Gastrocnemius medialis (tissue), 4 donors: ENCODE data around the gene ZNF467. TPM values are rescaled to one million over a fixed set of nuclear protein-coding genes. Genes with fewer than 3 reads are reported as not detected.

Experiments
- ATAC-seq, 2 donors: fragments of 150-250 bp; one replicate each; pipeline ENCODE4 v1.9.1; 2016
- DNase-seq, 2 donors: peaks; one replicate each; pipeline ENCODE4 v3.0.0-alpha.2; 2019
- H3K27ac ChIP-seq, 4 donors: fragments of 200-600 bp; sonication (generic); 1 replicate in 1 of 4; 2 replicates in 3 of 4; pipeline ENCODE4 v1.5.1; 2016 to 2018; ENCODE audit warnings: mild to moderate bottlenecking in 2 of 4, moderate library complexity in 1 of 4
- H3K27me3 ChIP-seq, 3 donors: fragments of 200-600 bp; sonication (generic) in 2 of 3; 1 replicate in 1 of 3; 2 replicates in 2 of 3; pipeline versions ENCODE4 v1.5.1 to v1.6.0; 2016 to 2019; ENCODE audit warnings: mild to moderate bottlenecking in 1 of 3, moderate library complexity in 1 of 3
- H3K36me3 ChIP-seq, 2 donors: fragments of 200-600 bp; sonication (generic) in 1 of 2; one replicate each; pipeline ENCODE4 v1.5.1; 2017 to 2018
- H3K4me1 ChIP-seq, 2 donors: fragments of 200-600 bp; sonication (generic) in 1 of 2; one replicate each; pipeline ENCODE4 v1.5.1; 2016 to 2017; ENCODE audit warnings: mild to moderate bottlenecking in 2 of 2
- H3K4me3 ChIP-seq, 4 donors: fragments of 200-600 bp; sonication (generic) in 3 of 4; 1 replicate in 1 of 4; 2 replicates in 3 of 4; pipeline ENCODE4 v1.5.1; 2016 to 2019; ENCODE audit warnings: mild to moderate bottlenecking in 2 of 4
- H3K9me3 ChIP-seq, 3 donors: fragments of 200-600 bp; sonication (generic) in 2 of 3; 1 replicate in 1 of 3; 2 replicates in 2 of 3; pipeline ENCODE4 v1.5.1; 2016 to 2019
- POLR2A ChIP-seq, 2 donors: fragments of 450-650 bp; IDR thresholded peaks; one replicate each; pipeline ENCODE4 v1.6.1; 2017; ENCODE audit warnings: antibody characterized with exemption in 2 of 2, mild to moderate bottlenecking in 2 of 2, moderate library complexity in 2 of 2
- in situ Hi-C, 4 donors: fragments of 200-750 bp; cut with MboI; loops; one replicate each; pipeline versions ENCODE4 v1.15.0 to v1.8.0; 2017; ENCODE audit warnings: low sequenced_read_pairs in 4 of 4
- intact Hi-C: fragments of 100-400 bp; cut with DNase I; formaldehyde crosslinking; loops from one replicate; pipeline ENCODE4 v1.15.1; 2023; ENCODE audit warnings: low total_unique reads
- total RNA-seq, 4 donors: library from RNA; depleted of rRNA; stranded (reverse); fragments of >200 nt; gene quantifications; one replicate each; pipeline versions ENCODE4 v1.1.0 to v1.2.3, GENCODE V29; 2016
- TF ChIP-seq, protein P1 (sequence below), 5 experiments: fragments of 450-650 bp in 3 of 5; fragments of 200-600 bp in 2 of 5; sonication (generic) in 2 of 5; IDR thresholded peaks in 4 of 5; conservative IDR thresholded peaks in 1 of 5; 1 replicate in 4 of 5; 2 replicates in 1 of 5; pipeline ENCODE4 v1.5.1; 2016 to 2019; ENCODE audit warnings: antibody characterized with exemption in 5 of 5, mild to moderate bottlenecking in 3 of 5, moderate library complexity in 3 of 5

The ZNF467 gene
- total RNA-seq, 4 donors from 2014 or later = 0.15 to 1.8 (median 0.95) TPM

DNA sequence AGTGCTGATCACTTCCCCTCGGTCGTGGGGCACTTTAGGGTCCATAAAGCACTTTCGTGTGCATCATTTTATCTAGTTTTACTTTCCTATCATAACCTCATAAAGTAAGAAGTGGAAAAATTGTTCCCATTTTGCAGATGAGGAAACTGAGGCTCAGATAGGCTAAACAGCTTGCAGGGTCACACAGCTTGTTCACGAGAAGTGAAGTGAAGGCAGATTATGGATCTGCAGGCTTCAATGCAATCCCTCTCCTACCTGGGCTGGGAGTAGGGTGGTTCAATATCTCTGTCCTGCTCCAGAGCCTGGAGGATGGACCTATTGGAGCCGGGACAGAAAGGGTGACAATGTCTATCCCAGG, 10.8 kb upstream of the ZNF467 start:
- intact Hi-C loops = no loop called here
- H3K27me3 ChIP-seq = peaks cover under 1 to 11% (median 5%) of the 10 kb centered on the region in 3 donors
- H3K27ac ChIP-seq = no peak overlapping the region
- TF ChIP-seq, protein P1, sequence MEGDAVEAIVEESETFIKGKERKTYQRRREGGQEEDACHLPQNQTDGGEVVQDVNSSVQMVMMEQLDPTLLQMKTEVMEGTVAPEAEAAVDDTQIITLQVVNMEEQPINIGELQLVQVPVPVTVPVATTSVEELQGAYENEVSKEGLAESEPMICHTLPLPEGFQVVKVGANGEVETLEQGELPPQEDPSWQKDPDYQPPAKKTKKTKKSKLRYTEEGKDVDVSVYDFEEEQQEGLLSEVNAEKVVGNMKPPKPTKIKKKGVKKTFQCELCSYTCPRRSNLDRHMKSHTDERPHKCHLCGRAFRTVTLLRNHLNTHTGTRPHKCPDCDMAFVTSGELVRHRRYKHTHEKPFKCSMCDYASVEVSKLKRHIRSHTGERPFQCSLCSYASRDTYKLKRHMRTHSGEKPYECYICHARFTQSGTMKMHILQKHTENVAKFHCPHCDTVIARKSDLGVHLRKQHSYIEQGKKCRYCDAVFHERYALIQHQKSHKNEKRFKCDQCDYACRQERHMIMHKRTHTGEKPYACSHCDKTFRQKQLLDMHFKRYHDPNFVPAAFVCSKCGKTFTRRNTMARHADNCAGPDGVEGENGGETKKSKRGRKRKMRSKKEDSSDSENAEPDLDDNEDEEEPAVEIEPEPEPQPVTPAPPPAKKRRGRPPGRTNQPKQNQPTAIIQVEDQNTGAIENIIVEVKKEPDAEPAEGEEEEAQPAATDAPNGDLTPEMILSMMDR (IDR thresholded peaks at IDR 0.05 in 4 of 5, conservative IDR thresholded peaks at IDR 0.05 in 1 of 5) = no peak
- TF ChIP-seq POLR2A (IDR thresholded peaks at IDR 0.05) = no peak
- H3K4me3 ChIP-seq = no peak overlapping the region
- DNase-seq (no peak), ATAC-seq (no peak)
- no peaks in the 10 kb centered on the region for H3K9me3 ChIP-seq
- in situ Hi-C loops = no loop called here
- no peaks in the 10 kb centered on the region for H3K4me1 ChIP-seq
- H3K36me3 ChIP-seq = no peaks in the 10 kb centered on the region

DNA sequence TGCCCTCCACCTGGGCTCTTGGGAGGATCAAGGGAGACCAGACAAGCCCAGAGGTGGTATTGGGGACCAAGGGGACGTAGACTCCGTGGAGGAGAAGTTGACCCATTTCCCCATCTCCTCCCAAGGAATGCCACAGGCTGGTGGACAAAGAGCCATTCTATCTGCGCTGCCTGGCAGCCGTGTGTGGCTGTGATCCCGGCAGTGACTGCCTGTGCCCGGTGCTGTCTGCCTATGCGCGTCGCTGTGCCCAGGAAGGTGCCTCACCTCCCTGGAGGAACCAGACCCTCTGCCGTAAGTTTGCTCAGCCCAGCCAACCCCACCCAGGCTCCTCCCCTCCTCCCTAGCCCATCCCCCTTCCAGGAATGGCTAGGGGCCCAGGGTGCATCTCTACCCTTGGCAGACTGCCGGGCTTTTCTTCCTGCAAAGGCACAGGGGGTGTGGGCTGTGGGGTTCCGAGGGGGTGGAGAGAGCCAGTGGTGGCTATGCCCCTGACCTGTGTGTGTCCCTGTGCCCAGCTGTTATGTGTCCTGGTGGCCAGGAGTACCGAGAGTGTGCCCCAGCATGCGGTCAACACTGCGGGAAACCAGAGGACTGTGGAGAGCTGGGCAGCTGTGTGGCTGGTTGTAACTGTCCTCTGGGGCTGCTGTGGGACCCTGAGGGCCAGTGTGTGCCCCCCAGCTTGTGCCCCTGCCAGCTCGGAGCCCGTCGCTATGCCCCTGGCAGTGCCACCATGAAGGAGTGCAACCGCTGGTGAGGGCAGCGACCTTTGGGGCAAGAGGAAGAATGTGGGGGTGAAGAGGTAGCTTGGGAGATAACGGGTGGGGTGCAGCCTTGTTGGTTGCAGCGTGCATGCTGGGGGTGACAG, 10.2 kb upstream of the ZNF467 start:
- in situ Hi-C loops (no loop called here), intact Hi-C loops (no loop called here)
- H3K27me3 ChIP-seq = peaks cover 0 to 6% (median 0%) of the 10 kb centered on the region in 3 donors
- no peak overlapping the region for H3K4me3 ChIP-seq
- no peaks in the 10 kb centered on the region for H3K4me1 ChIP-seq
- H3K27ac ChIP-seq = no peak overlapping the region
- no peak for TF ChIP-seq POLR2A (IDR thresholded peaks at IDR 0.05)
- TF ChIP-seq, protein P1 (IDR thresholded peaks at IDR 0.05 in 4 of 5, conservative IDR thresholded peaks at IDR 0.05 in 1 of 5) = no peak
- no peaks in the 10 kb centered on the region for H3K9me3 ChIP-seq
- no peak for DNase-seq
- ATAC-seq = no peak
- no peaks in the 10 kb centered on the region for H3K36me3 ChIP-seq

DNA sequence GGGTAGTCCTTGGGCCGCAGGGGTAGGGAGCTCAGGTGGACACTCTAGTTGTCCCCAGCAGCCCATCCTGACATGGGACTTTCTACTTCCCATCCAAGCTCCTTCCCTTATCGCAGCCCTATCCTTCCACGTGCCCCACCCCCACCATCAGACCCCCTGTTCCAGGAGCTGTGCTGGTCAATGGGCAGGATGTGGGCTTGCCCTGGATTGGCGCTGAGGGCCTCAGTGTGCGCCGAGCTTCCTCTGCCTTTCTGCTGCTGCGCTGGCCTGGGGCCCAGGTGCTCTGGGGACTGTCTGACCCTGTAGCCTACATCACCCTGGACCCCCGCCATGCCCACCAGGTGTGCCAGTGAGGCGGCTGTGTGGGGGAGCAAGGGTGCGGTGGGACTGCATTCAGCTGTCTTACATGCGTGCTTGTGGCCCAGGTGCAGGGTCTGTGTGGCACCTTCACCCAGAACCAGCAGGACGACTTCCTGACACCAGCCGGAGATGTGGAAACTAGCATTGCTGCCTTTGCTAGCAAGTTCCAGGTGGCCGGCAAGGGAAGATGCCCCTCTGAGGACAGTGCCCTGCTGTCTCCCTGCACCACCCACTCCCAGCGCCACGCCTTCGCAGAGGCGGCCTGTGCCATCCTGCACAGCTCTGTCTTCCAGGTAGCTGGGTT, 9.4 kb upstream of the ZNF467 start:
- H3K4me1 ChIP-seq = no peaks in the 10 kb centered on the region
- intact Hi-C loops (no loop called here), in situ Hi-C loops (no loop called here)
- TF ChIP-seq POLR2A (IDR thresholded peaks at IDR 0.05) = no peak
- TF ChIP-seq, protein P1 (IDR thresholded peaks at IDR 0.05 in 4 of 5, conservative IDR thresholded peaks at IDR 0.05 in 1 of 5) = no peak
- no peaks in the 10 kb centered on the region for H3K9me3 ChIP-seq
- no peaks in the 10 kb centered on the region for H3K27me3 ChIP-seq
- no peak overlapping the region for H3K27ac ChIP-seq
- no peaks in the 10 kb centered on the region for H3K36me3 ChIP-seq
- H3K4me3 ChIP-seq = no peak overlapping the region
- ATAC-seq (no peak), DNase-seq (no peak)

DNA sequence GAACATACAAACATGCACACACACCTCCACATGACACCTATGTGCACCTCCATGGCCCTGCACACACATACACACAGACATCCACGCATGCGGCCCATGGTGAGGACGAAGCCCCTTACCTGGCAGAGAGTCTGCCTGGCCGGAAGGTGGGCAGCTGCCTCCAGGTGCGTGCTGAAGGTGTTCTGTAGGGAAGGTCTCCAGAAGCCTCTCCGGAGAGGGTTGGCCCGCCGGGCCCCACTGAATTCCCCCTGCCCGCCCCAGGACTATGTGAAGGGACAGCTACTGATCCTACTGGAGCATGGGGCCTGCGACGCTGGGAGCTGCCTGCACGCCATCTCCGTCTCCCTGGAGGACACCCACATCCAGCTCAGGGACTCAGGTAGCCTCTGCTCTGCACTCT, 8.5 kb upstream of the ZNF467 start:
- intact Hi-C loops (no loop called here), in situ Hi-C loops (no loop called here)
- H3K4me1 ChIP-seq = no peaks in the 10 kb centered on the region
- ATAC-seq = no peak
- H3K36me3 ChIP-seq = no peaks in the 10 kb centered on the region
- DNase-seq = no peak
- H3K4me3 ChIP-seq = no peak overlapping the region
- no peaks in the 10 kb centered on the region for H3K9me3 ChIP-seq
- H3K27ac ChIP-seq = no peak overlapping the region
- TF ChIP-seq POLR2A (IDR thresholded peaks at IDR 0.05) = no peak
- TF ChIP-seq, protein P1 (IDR thresholded peaks at IDR 0.05 in 4 of 5, conservative IDR thresholded peaks at IDR 0.05 in 1 of 5) = no peak
- no peaks in the 10 kb centered on the region for H3K27me3 ChIP-seq
